OCI-LY7 (cell line): ENCODE data around the gene IHH.

Experiments used
- EZH2phosphoT487 ChIP-seq: fragments of 200-600 bp; sonication (generic); IDR thresholded peaks from 2 replicates; pipeline ENCODE4 v1.6.1; 2018; ENCODE audit warnings: low read depth, borderline replicate concordance, mild to moderate bottlenecking, mixed run types, antibody characterized with exemption, low read length, moderate library complexity, mixed read lengths
- TF ChIP-seq, protein P1 (sequence below): fragments of 200-600 bp; sonication (generic); conservative IDR thresholded peaks from 2 replicates; pipeline ENCODE4 v1.5.1; 2014; ENCODE audit warnings: mild to moderate bottlenecking, antibody characterized with exemption, low read length, moderate library complexity, mixed read lengths

DNA sequence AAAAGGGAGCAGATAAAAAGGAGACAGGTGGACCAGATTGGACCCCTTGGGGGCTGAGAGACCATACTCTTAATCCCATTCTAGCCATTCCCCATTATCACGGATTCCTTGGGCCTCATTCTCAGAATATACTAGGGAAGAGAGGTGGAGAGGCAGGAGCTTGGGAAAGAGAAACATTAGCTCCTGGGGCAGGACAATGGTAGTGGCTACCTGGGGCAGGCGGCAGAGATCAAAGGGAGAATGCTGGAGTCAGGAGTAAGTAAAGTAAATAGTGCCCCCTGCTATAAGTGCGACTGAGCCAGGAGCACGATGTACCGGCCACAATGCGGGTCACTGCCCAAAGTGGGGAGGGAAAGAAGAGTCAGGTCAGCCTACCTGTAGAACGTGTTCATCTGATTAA is 20.4 kb upstream of the IHH start:
- TF ChIP-seq, protein P1, sequence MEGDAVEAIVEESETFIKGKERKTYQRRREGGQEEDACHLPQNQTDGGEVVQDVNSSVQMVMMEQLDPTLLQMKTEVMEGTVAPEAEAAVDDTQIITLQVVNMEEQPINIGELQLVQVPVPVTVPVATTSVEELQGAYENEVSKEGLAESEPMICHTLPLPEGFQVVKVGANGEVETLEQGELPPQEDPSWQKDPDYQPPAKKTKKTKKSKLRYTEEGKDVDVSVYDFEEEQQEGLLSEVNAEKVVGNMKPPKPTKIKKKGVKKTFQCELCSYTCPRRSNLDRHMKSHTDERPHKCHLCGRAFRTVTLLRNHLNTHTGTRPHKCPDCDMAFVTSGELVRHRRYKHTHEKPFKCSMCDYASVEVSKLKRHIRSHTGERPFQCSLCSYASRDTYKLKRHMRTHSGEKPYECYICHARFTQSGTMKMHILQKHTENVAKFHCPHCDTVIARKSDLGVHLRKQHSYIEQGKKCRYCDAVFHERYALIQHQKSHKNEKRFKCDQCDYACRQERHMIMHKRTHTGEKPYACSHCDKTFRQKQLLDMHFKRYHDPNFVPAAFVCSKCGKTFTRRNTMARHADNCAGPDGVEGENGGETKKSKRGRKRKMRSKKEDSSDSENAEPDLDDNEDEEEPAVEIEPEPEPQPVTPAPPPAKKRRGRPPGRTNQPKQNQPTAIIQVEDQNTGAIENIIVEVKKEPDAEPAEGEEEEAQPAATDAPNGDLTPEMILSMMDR, result no peak
- TF ChIP-seq EZH2phosphoT487, result no peak
